ENCODE results near the gene GSTA4. TPM values are rescaled to one million over a fixed set of nuclear protein-coding genes. Genes with fewer than 3 reads are reported as not detected.

GSTA4 gene
- polyA plus RNA-seq, 1 donor from 2014 or later = 764 TPM

DNA sequence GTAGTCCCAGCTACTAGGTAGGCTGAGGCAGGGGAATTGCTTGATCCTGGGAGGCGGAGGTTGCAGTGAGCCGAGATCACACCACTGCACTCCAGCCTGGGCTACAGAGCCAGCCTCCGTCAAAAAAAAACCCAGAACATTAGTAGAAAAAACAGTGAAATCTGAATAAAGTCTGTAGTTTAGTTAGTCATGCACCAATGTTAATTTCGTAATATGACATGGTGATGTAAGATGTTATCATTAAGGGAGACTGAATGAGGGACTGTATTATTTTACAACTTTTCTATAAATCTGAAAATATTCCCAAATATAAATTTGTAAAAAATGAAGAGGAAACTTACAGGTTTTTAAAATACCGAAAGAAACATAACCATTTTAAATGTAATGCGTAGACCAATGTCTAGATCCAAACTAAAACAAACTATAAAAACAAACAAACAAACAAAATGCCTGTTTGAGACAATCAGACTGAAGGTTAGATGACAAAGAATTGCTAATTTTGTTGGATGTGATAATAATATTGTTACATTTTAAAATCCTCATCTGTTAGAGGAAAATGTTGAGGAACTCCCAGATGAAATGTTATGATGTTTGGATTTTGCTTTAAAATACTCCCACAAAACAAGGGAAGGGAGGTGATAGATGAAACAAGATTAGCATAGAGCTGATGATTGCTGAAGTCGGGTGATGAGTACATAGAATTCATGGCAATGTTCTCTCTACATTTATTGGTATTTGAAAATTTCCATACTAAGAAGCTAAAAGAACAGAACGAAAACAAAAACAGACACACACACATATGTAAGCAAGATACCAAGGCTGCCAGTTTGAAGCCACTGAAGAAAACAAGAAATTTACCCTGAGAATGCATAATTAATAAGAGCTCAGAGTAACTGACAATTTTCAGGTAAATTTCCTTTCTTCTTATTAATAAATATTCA is 1.8 kb downstream of the GSTA4 start:
- Histone ChIP-seq H3K9ac (ENCODE audit: low read length) (peak overlapping the region; percentile 98), H3K27me3 (ENCODE audit: insufficient read depth, low read depth, low read length) (no peaks in the 10 kb centered on the region), H3K9me3 (ENCODE audit: low read length) (no peaks in the 10 kb centered on the region), H3K9me2 (ENCODE audit: insufficient read depth, low read length) (no peaks in the 10 kb centered on the region), H4K20me1 (ENCODE audit: insufficient read depth) (no peaks in the 10 kb centered on the region), H3K79me2 (replicated peaks; ENCODE audit: insufficient read depth, low read length) (peaks cover 29% of the 10 kb centered on the region), H3K4me3 (ENCODE audit: low read length) (peak overlapping the region; percentile 77), H3K36me3 (ENCODE audit: insufficient read depth, low read length) (peaks cover 3% of the 10 kb centered on the region), H2AFZ (ENCODE audit: low read depth, low read length) (peak overlapping the region; percentile 91), H3K27ac (ENCODE audit: low read length) (peak overlapping the region; percentile 98), H3F3A (ENCODE audit: insufficient read depth, low read length, poor library complexity, severe bottlenecking) (no peaks in the 10 kb centered on the region), H3K4me2 (ENCODE audit: low read length) (peak overlapping the region; percentile 71)
- TF ChIP-seq RAD21 (conservative IDR thresholded peaks at IDR 0.05) (no peak), MXI1 (conservative IDR thresholded peaks at IDR 0.05; ENCODE audit: poor library complexity, severe bottlenecking) (no peak), TAF1 (IDR thresholded peaks at IDR 0.05; ENCODE audit: low read depth) (no peak), EP300 (conservative IDR thresholded peaks at IDR 0.05; ENCODE audit: poor library complexity, severe bottlenecking) (no peak), POLR2AphosphoS5 (IDR thresholded peaks at IDR 0.05) (no peak), SMC3 (conservative IDR thresholded peaks at IDR 0.05; ENCODE audit: poor library complexity) (no peak), EZH2 (IDR thresholded peaks at IDR 0.05; ENCODE audit: borderline replicate concordance, insufficient read depth, low read length, poor library complexity, severe bottlenecking) (no peak)
- TF ChIP-seq, protein P1, sequence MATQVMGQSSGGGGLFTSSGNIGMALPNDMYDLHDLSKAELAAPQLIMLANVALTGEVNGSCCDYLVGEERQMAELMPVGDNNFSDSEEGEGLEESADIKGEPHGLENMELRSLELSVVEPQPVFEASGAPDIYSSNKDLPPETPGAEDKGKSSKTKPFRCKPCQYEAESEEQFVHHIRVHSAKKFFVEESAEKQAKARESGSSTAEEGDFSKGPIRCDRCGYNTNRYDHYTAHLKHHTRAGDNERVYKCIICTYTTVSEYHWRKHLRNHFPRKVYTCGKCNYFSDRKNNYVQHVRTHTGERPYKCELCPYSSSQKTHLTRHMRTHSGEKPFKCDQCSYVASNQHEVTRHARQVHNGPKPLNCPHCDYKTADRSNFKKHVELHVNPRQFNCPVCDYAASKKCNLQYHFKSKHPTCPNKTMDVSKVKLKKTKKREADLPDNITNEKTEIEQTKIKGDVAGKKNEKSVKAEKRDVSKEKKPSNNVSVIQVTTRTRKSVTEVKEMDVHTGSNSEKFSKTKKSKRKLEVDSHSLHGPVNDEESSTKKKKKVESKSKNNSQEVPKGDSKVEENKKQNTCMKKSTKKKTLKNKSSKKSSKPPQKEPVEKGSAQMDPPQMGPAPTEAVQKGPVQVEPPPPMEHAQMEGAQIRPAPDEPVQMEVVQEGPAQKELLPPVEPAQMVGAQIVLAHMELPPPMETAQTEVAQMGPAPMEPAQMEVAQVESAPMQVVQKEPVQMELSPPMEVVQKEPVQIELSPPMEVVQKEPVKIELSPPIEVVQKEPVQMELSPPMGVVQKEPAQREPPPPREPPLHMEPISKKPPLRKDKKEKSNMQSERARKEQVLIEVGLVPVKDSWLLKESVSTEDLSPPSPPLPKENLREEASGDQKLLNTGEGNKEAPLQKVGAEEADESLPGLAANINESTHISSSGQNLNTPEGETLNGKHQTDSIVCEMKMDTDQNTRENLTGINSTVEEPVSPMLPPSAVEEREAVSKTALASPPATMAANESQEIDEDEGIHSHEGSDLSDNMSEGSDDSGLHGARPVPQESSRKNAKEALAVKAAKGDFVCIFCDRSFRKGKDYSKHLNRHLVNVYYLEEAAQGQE (IDR thresholded peaks at IDR 0.05; ENCODE audit: borderline replicate concordance) = no peak
- TF ChIP-seq, protein P2, sequence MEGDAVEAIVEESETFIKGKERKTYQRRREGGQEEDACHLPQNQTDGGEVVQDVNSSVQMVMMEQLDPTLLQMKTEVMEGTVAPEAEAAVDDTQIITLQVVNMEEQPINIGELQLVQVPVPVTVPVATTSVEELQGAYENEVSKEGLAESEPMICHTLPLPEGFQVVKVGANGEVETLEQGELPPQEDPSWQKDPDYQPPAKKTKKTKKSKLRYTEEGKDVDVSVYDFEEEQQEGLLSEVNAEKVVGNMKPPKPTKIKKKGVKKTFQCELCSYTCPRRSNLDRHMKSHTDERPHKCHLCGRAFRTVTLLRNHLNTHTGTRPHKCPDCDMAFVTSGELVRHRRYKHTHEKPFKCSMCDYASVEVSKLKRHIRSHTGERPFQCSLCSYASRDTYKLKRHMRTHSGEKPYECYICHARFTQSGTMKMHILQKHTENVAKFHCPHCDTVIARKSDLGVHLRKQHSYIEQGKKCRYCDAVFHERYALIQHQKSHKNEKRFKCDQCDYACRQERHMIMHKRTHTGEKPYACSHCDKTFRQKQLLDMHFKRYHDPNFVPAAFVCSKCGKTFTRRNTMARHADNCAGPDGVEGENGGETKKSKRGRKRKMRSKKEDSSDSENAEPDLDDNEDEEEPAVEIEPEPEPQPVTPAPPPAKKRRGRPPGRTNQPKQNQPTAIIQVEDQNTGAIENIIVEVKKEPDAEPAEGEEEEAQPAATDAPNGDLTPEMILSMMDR (IDR thresholded peaks at IDR 0.05; ENCODE audit: poor library complexity, severe bottlenecking) = no peak

DNA sequence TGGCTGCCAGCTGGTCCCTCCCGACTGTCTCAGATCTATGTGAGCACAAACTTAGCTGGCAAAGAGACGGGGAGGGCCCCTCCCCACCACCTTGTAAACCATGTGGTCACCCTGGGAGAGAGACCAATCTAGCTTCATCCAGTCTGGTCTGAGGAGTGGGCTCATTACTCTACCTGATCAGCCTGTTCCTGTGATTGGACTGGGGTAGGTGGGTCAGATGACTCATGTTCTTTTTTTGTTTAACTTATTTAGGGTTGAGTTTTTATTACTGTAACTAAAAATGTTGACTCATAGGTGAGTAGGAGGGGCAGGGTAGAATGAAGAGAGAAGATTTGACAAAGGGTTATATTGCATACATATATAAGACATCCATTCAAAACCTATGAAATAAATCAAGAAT is 4.7 kb downstream of the GSTA4 start:
- Histone ChIP-seq H3K36me3 (ENCODE audit: insufficient read depth, low read length) (peaks cover 8% of the 10 kb centered on the region), H3K27me3 (ENCODE audit: insufficient read depth, low read depth, low read length) (no peaks in the 10 kb centered on the region), H3K4me2 (ENCODE audit: low read length) (no peak overlapping the region), H4K20me1 (ENCODE audit: insufficient read depth) (no peaks in the 10 kb centered on the region), H3F3A (ENCODE audit: insufficient read depth, low read length, poor library complexity, severe bottlenecking) (no peaks in the 10 kb centered on the region), H3K4me3 (ENCODE audit: low read length) (no peak overlapping the region), H3K79me2 (replicated peaks; ENCODE audit: insufficient read depth, low read length) (peaks cover 29% of the 10 kb centered on the region), H3K27ac (ENCODE audit: low read length) (no peak overlapping the region), H3K9ac (ENCODE audit: low read length) (no peak overlapping the region), H2AFZ (ENCODE audit: low read depth, low read length) (no peak overlapping the region), H3K9me2 (ENCODE audit: insufficient read depth, low read length) (no peaks in the 10 kb centered on the region), H3K9me3 (ENCODE audit: low read length) (no peaks in the 10 kb centered on the region)
- TF ChIP-seq POLR2AphosphoS5 (IDR thresholded peaks at IDR 0.05) (no peak), RAD21 (conservative IDR thresholded peaks at IDR 0.05) (no peak), TAF1 (IDR thresholded peaks at IDR 0.05; ENCODE audit: low read depth) (no peak), MXI1 (conservative IDR thresholded peaks at IDR 0.05; ENCODE audit: poor library complexity, severe bottlenecking) (no peak), SMC3 (conservative IDR thresholded peaks at IDR 0.05; ENCODE audit: poor library complexity) (no peak)
- TF ChIP-seq, protein P2 (IDR thresholded peaks at IDR 0.05; ENCODE audit: poor library complexity, severe bottlenecking) = no peak

Measured in neural cell (in vitro differentiated cells).